Measurements from ENCODE around the gene EME2. TPM values are rescaled to one million over a fixed set of nuclear protein-coding genes. Genes with fewer than 3 reads are reported as not detected.

The EME2 gene
- total RNA-seq, 2 donors from 2014 or later = 3.5 to 5.0 TPM

- peaks cover 76% of the 10 kb centered on the region for H3K36me3 ChIP-seq
- no peaks in the 10 kb centered on the region for H3K9me3 ChIP-seq
- no peak for DNase-seq (ENCODE audit: low spot score)
- no peak overlapping the region for H3K4me3 ChIP-seq
- H3K4me1 ChIP-seq = peaks cover 0 to 13% of the 10 kb centered on the region in 2 donors
- H3K27ac ChIP-seq = no peak overlapping the region
- no peak for TF ChIP-seq CTCF (IDR thresholded peaks at IDR 0.05)
- no peaks in the 10 kb centered on the region for H3K27me3 ChIP-seq
Measured at GRCh38 chr16:1766231-1766630, 6.4 kb upstream of the EME2 start.

GRCh38 chr16:1766701-1767100 is 5.9 kb upstream of the EME2 start:
- Histone ChIP-seq H3K36me3 (peaks cover 75% of the 10 kb centered on the region), H3K4me1 (peaks cover 0 to 16% of the 10 kb centered on the region in 2 donors), H3K4me3 (no peak overlapping the region), H3K9me3 (no peaks in the 10 kb centered on the region), H3K27me3 (no peaks in the 10 kb centered on the region), H3K27ac (no peak overlapping the region)
- TF ChIP-seq CTCF (IDR thresholded peaks at IDR 0.05) = no peak
- DNase-seq (ENCODE audit: low spot score) = no peak

DNA sequence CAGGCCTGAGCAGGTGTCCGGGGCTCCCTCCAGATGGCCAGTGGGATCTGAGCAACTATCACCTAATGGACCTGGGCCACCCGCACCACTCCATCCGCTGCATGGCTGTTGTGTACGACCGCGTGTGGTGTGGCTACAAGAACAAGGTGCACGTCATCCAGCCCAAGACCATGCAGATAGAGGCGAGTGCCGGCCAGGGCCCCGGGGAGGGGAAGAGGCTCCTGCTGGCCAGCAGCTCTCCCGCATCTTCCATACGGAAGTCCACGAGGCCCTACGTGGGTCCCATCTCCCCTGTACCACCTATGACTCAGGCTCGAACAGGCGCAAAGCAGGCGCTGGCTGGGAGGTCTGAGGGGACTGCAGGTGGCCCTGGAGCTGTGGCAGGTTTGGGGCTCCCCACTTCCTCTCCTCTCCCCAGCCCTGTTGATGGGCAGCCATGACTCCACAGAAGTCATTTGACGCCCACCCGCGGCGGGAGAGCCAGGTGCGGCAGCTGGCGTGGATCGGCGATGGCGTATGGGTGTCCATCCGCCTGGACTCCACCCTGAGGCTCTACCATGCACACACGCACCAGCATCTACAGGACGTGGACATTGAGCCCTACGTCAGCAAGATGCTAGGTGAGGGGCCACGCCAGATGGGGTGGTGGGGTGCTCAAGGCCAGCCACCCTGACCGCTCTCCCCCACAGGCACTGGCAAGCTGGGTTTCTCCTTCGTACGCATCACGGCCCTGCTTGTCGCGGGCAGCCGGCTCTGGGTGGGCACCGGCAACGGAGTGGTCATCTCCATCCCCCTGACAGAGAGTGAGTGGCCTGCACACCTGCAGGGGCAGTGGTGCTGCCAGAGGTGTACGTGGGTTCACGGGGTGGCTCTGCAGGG is 5.3 kb upstream of the EME2 start:
- Histone ChIP-seq H3K4me1 (peaks cover 0 to 23% of the 10 kb centered on the region in 2 donors), H3K4me3 (no peak overlapping the region), H3K27ac (no peak overlapping the region), H3K9me3 (no peaks in the 10 kb centered on the region), H3K27me3 (no peaks in the 10 kb centered on the region), H3K36me3 (peaks cover 68% of the 10 kb centered on the region)
- TF ChIP-seq CTCF (IDR thresholded peaks at IDR 0.05) = no peak
- no peak for DNase-seq (ENCODE audit: low spot score)

- no peak overlapping the region for H3K27ac ChIP-seq
- H3K36me3 ChIP-seq = peaks cover 59% of the 10 kb centered on the region
Measured at GRCh38 chr16:1768061-1768766, 4.4 kb upstream of the EME2 start.

DNA sequence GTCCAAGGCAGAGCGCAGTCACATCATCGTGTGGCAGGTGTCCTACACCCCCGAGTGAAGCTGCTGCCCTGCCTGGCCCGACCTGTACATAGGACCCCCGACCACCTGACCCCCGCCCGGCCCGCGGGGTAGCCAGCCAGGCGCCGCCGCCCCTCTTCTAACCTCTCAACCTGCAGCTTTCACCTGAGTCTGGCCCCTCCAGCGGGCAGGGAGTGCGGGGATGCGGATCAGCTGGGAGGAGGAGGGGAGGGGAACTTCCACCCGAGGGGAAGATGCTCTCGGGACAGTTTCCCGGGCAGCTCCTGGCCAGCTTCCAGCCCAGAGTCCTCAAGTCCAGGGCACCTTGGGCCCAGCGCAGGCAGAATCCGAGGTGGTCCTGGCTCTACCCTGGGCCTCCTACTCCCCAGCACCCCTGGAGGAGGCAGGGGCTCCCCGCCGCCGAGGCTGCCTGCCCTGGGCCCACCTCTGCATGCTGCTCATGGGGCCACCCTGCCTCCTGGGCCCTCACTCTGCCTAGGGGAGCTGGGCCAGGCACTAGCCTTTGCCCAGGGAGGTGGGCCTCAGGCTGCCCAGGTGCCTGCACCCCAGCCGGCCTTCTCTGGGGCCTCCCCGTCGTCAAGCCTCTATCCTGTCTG is 3.7 kb upstream of the EME2 start:
- Histone ChIP-seq H3K27ac (no peak overlapping the region), H3K4me3 (no peak overlapping the region), H3K27me3 (no peaks in the 10 kb centered on the region), H3K36me3 (peaks cover 53% of the 10 kb centered on the region), H3K4me1 (peaks cover 0 to 31% of the 10 kb centered on the region in 2 donors), H3K9me3 (no peaks in the 10 kb centered on the region)
- DNase-seq (ENCODE audit: low spot score) = no peak
- no peak for TF ChIP-seq CTCF (IDR thresholded peaks at IDR 0.05)

More at GRCh38 chr16:1768061-1768766, 4.4 kb upstream of the EME2 start:
- no peaks in the 10 kb centered on the region for H3K9me3 ChIP-seq
- no peaks in the 10 kb centered on the region for H3K27me3 ChIP-seq
- H3K4me3 ChIP-seq = no peak overlapping the region
- no peak for DNase-seq (ENCODE audit: low spot score)
- no peak for TF ChIP-seq CTCF (IDR thresholded peaks at IDR 0.05)
- H3K4me1 ChIP-seq = peaks cover 0 to 26% of the 10 kb centered on the region in 2 donors
